K562 (cell line): ENCODE data around the gene RASSF1. TPM values are rescaled to one million over a fixed set of nuclear protein-coding genes. Genes with fewer than 3 reads are reported as not detected.

Experiments used
- ATAC-seq: fragments of 200-7000 bp; cut with Tn5 transposase; 3 replicates; pipeline ENCODE4 v1.9.1; 2020; ENCODE audit warnings: moderate library complexity
- BruUV-seq: library from RNA; stranded (reverse); fragments of 400-500 nt; replicated peaks from 2 replicates; lab custom pipeline; 2021; lab: Mats Ljungman, UMichigan
- CTCF ChIA-PET: fragments of 300-600 bp; formaldehyde crosslinking; extraction: SDS; loops from one replicate; lab custom pipeline; 2021; ENCODE audit warnings: low intra/inter-chr PET ratio; lab: Yijun Ruan, JAX
- POLR2A ChIA-PET: fragments of 300-600, 350-650 bp; sonication (Branson Sonifier 250); formaldehyde crosslinking; extraction: SDS; loops from one replicate; lab custom pipeline; 2021; ENCODE audit warnings: antibody characterized with exemption, inconsistent platforms; lab: Yijun Ruan, JAX
- DNase-seq, 4 experiments: peaks; one replicate each; pipeline versions ENCODE4 v3.0.0 to v3.0.0-alpha.2; 2011 to 2018; ENCODE audit warnings: low spot score in 3 of 4, mixed read lengths in 3 of 4; ENCODE audit errors: extremely low read depth in 1 of 4
- FAIRE-seq: peaks from 2 replicates; lab custom pipeline; 2011; peaks lifted over from hg19 to GRCh38; lab: Jason Lieb, UNC
- H2AFZ ChIP-seq: 2 replicates; pipeline ENCODE4 v1.6.0; 2011; ENCODE audit warnings: low read depth, low read length, control low read depth, inconsistent platforms
- H3K27ac ChIP-seq: fragments of 200-600 bp; 3 replicates; pipeline ENCODE4 v1.8.0; 2011; ENCODE audit warnings: low read depth, mild to moderate bottlenecking, control low read depth, inconsistent platforms, low read length, moderate library complexity, mixed read lengths; ENCODE audit errors: extremely low read depth
- H3K27me3 ChIP-seq, 2 experiments: fragments of 300-600 bp in 1 of 2; 2 replicates in 1 of 2; 3 replicates in 1 of 2; pipeline versions ENCODE4 v1.6.0 to v1.8.0; 2011; ENCODE audit warnings: inconsistent platforms in 2 of 2, low read length in 2 of 2, mild to moderate bottlenecking in 1 of 2, mixed read lengths in 1 of 2, moderate library complexity in 1 of 2; ENCODE audit not compliant: control insufficient read depth in 2 of 2, insufficient read depth in 2 of 2
- H3K36me3 ChIP-seq: fragments of 300-600 bp; 3 replicates; pipeline ENCODE4 v1.8.0; 2011; ENCODE audit warnings: mild to moderate bottlenecking, low read length, inconsistent platforms; ENCODE audit not compliant: control insufficient read depth, insufficient read depth
- H3K4me1 ChIP-seq, 2 experiments: fragments of 200-600 bp in 1 of 2; replicated peaks in 1 of 2; 2 replicates in 1 of 2; 3 replicates in 1 of 2; pipeline versions ENCODE4 v1.5.1 to v1.8.0; 2011; ENCODE audit warnings: inconsistent platforms in 2 of 2, low read length in 2 of 2, mild to moderate bottlenecking in 1 of 2, mixed read lengths in 1 of 2, moderate library complexity in 1 of 2; ENCODE audit not compliant: control insufficient read depth in 2 of 2, insufficient read depth in 2 of 2
- H3K4me2 ChIP-seq: 2 replicates; pipeline ENCODE4 v1.6.1; 2011; ENCODE audit warnings: low read length, control low read depth, inconsistent platforms, mixed read lengths; ENCODE audit not compliant: insufficient read depth
- H3K4me3 ChIP-seq: fragments of 200-600 bp; sonication (generic), shearing (Covaris generic); 2 replicates; pipeline ENCODE4 v1.5.1; 2016; ENCODE audit warnings: control low read depth, inconsistent platforms
- H3K79me2 ChIP-seq: fragments of 200-600 bp; 3 replicates; pipeline ENCODE4 v1.8.0; 2011; ENCODE audit warnings: low read length, inconsistent platforms; ENCODE audit not compliant: control insufficient read depth, insufficient read depth
- H3K9ac ChIP-seq, 2 experiments: 2 replicates each; pipeline versions ENCODE4 v1.6.0 to v1.6.1; 2011; ENCODE audit warnings: low read depth in 2 of 2, low read length in 2 of 2, control low read depth in 1 of 2, inconsistent platforms in 1 of 2, mild to moderate bottlenecking in 1 of 2, mixed read lengths in 1 of 2; ENCODE audit not compliant: insufficient read depth in 1 of 2
- H3K9me1 ChIP-seq: one replicate; pipeline ENCODE4 v1.6.0; 2011; ENCODE audit warnings: inconsistent platforms, mild to moderate bottlenecking, low read length, moderate library complexity; ENCODE audit not compliant: control insufficient read depth, insufficient read depth
- H3K9me3 ChIP-seq: replicated peaks from 2 replicates; pipeline ENCODE4 v1.5.1; 2011; ENCODE audit warnings: low read depth, low read length, inconsistent platforms; ENCODE audit not compliant: control insufficient read depth, insufficient read depth
- H4K20me1 ChIP-seq: replicated peaks from 2 replicates; pipeline ENCODE4 v1.6.1; 2011; ENCODE audit warnings: low read length, inconsistent platforms, mixed read lengths; ENCODE audit not compliant: control insufficient read depth, insufficient read depth
- CBFA2T2 ChIP-seq: fragments of 450-650 bp; conservative IDR thresholded peaks from 2 replicates; pipeline ENCODE4 v1.6.1; 2017; ENCODE audit warnings: mild to moderate bottlenecking
- CHD2 ChIP-seq: IDR thresholded peaks from 2 replicates; pipeline ENCODE4 v1.6.1; 2011; ENCODE audit warnings: low read depth, low read length
- ETS2 ChIP-seq: IDR thresholded peaks from 2 replicates; pipeline ENCODE4 v1.6.1; 2016; ENCODE audit warnings: borderline replicate concordance, missing genetic modification characterization, mild to moderate bottlenecking, moderate library complexity, missing compliant biosample characterization; ENCODE audit not compliant: poor library complexity, severe bottlenecking
- FUS ChIP-seq: fragments of 200-400 bp; formaldehyde crosslinking; optimal IDR thresholded peaks from 2 replicates; pipeline ENCODE3; 2017; ENCODE audit warnings: low read depth, low read length
- MAFK ChIP-seq: IDR thresholded peaks from 2 replicates; pipeline ENCODE4 v1.6.1; 2011; ENCODE audit warnings: low read length, improper control_type of control experiment
- NFIC ChIP-seq: fragments of 450-650 bp; IDR thresholded peaks from 2 replicates; pipeline ENCODE4 v1.6.1; 2017; ENCODE audit warnings: mild to moderate bottlenecking, inconsistent platforms
- PPARD ChIP-seq: fragments of 250-450 bp; sonication (Bioruptor Pico); IDR thresholded peaks from 2 replicates; pipeline ENCODE4 v1.8.0; 2022; ENCODE audit warnings: inconsistent platforms, mild to moderate bottlenecking, moderate library complexity
- RBFOX2 ChIP-seq: fragments of 200-400 bp; formaldehyde crosslinking; IDR thresholded peaks from 2 replicates; pipeline ENCODE4 v1.6.1; 2017; ENCODE audit warnings: low read depth, mild to moderate bottlenecking, low read length, moderate library complexity
- ZKSCAN8 ChIP-seq: fragments of 200-800 bp; sonication (Bioruptor generic); IDR thresholded peaks from 2 replicates; pipeline ENCODE4 v1.6.1; 2016; ENCODE audit warnings: missing genetic modification characterization, missing compliant biosample characterization
- ZNF551 ChIP-seq: fragments of 250-450 bp; sonication (Bioruptor Pico); IDR thresholded peaks from 2 replicates; pipeline ENCODE4 v1.5.0; 2021; ENCODE audit warnings: mild to moderate bottlenecking, moderate library complexity
- WGBS: fragments of 100-300 bp; shearing (Covaris generic); methylation state at CpG from one replicate; pipeline ENCODE4 v1.1.6; 2016; ENCODE audit warnings: low coverage, mixed read lengths; ENCODE audit not compliant: insufficient coverage; ENCODE audit errors: missing lambda C conversion rate; 5-methylcytosine and 5-hydroxymethylcytosine counted together
- in situ Hi-C: fragments of 300-500 bp; cut with MboI; formaldehyde crosslinking; loops from 4 replicates; pipeline ENCODE4 v1.15.0; 2018; ENCODE audit warnings: inconsistent platforms, mixed read lengths
- intact Hi-C: fragments of 100-400 bp; cut with micrococcal nuclease; formaldehyde crosslinking; loops from 2 replicates; pipeline ENCODE4 v1.14.2; 2022
- polyA plus RNA-seq, 8 experiments: library from polyadenylated mRNA; depleted of rRNA in 4 of 8; stranded (reverse) in 5 of 8; unstranded in 3 of 8; fragments of >200 nt; fragmentation: Nextera tagmentation in 2 of 8; fragmentation: Illumina TruSeq in 1 of 8; extraction: Ambion mirVana in 2 of 8; extraction: Trizol in 1 of 8; gene quantifications; 2 replicates each; pipeline versions ENCODE4 v1.2.1 to v1.2.3, GENCODE V29; 2011 to 2014; ENCODE audit warnings: inconsistent platforms in 1 of 8, missing spikeins in 1 of 8
- total RNA-seq, 7 experiments: library from RNA; depleted of rRNA in 6 of 7; stranded (reverse); fragments of >200 nt in 6 of 7; fragmentation: Illumina TruSeq in 2 of 7; extraction: Trizol in 2 of 7; gene quantifications; 2 replicates each; pipeline versions ENCODE4 v1.2.1 to v1.2.3, GENCODE V29; 2011 to 2021; ENCODE audit warnings: low replicate concordance in 1 of 7
- TF ChIP-seq, protein P1 (sequence below): fragments of 200-800 bp; sonication (Bioruptor generic); IDR thresholded peaks from 2 replicates; pipeline ENCODE4 v1.6.1; 2017; ENCODE audit warnings: missing genetic modification characterization, missing compliant biosample characterization
- TF ChIP-seq, protein P2 (sequence below): sonication (generic); formaldehyde crosslinking; IDR thresholded peaks from 2 replicates; pipeline ENCODE4 v1.8.1; 2023; ENCODE audit warnings: mild to moderate bottlenecking, missing genetic modification reagents, moderate library complexity

RASSF1 gene
- total and polyA plus RNA-seq, 9 of the 15 experiments (the other 6 are each of a cell fraction or from before 2014, with no cell fraction given) = 3.6 to 57.1 (median 24.6) TPM

DNA sequence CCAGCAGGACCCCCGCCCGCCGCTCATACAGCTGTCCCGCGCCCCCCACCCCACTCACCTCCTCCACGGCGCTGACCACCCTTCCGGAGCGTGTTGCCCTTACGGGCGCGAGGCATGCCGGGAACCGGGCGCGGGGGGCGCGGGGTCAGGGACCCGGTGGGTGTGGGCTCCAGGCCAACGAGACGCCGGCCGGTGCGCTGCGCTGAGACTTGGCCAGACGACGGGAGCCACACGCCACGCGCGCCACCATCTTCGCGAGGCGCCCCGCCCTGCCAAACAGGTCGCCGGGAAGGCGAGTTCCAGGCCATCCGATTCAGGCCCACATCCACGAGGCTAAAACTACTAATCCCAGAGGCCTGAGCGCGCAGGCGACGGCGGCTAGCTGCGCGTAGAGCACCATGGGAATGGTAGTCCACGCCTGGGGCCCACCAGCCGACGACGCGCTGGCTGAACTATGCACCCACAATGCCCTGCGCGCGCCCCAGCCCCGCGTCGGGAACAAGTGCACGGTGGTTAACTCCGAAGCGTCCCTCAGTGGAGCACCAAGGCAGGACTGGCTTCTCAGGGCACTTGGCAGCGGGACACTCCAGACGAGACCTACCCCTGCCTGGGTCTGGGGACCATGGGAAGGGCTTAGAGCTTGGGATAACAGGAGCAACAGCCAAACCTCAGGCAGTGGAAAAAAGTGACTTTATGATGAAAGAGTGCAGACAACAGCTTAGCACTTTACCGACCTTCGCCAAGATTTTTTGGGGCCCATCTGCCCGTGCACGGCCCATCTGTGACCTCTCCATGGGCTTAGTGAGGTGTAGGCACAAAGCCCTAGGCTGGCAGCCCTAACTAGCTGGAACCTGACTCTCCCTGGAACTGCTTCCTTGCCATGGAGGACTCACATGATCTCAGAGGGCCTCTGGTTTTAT, 48.2 kb downstream of the RASSF1 start, which contains the start of gene IFRD2 (continued):
- TF ChIP-seq, protein P1, sequence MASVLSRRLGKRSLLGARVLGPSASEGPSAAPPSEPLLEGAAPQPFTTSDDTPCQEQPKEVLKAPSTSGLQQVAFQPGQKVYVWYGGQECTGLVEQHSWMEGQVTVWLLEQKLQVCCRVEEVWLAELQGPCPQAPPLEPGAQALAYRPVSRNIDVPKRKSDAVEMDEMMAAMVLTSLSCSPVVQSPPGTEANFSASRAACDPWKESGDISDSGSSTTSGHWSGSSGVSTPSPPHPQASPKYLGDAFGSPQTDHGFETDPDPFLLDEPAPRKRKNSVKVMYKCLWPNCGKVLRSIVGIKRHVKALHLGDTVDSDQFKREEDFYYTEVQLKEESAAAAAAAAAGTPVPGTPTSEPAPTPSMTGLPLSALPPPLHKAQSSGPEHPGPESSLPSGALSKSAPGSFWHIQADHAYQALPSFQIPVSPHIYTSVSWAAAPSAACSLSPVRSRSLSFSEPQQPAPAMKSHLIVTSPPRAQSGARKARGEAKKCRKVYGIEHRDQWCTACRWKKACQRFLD = peak; percentile 98
- TF ChIP-seq ZKSCAN8 (CRISPR knock-in tag) (0 out of 2 replicates have a peak, but pooled peaks have one; percentile 34), MAFK (no peak)
- TF ChIP-seq, protein P2, sequence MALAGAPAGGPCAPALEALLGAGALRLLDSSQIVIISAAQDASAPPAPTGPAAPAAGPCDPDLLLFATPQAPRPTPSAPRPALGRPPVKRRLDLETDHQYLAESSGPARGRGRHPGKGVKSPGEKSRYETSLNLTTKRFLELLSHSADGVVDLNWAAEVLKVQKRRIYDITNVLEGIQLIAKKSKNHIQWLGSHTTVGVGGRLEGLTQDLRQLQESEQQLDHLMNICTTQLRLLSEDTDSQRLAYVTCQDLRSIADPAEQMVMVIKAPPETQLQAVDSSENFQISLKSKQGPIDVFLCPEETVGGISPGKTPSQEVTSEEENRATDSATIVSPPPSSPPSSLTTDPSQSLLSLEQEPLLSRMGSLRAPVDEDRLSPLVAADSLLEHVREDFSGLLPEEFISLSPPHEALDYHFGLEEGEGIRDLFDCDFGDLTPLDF (CRISPR knock-in tag) = peak; percentile 51; the same call in 1 of the 2 replicates
- TF ChIP-seq, all 486 proteins: peak for 124

DNA sequence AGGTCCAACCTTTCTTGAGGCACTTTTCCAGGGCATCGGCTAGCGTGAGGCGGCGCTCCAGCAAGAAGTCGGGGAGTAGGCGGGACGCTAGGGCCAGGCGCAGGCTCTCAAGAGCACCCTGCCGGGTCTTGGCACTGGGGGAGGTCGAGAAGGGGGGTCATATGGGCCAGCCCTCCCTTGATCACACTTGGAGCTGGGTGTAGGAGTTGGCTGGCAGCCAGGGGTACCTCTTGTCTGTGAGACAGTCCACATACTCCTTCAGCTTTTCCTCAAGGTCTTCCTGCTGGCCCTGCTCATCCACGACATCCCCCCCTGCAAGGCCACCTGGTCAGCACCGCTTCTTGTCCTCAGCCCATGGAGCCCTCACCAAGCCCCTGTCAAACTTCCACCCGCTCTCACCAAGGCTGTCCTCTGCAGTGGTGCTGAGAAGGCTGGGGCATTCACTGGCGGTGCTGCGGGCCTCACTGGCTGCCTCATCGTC, 50.4 kb downstream of the RASSF1 start:
- FAIRE-seq = no peak
- no peak for TF ChIP-seq PPARD (CRISPR knock-in tag)
- peak; percentile 44 for TF ChIP-seq RBFOX2
- TF ChIP-seq FUS = no peak
- TF ChIP-seq ZNF551 (CRISPR knock-in tag) = no peak
- TF ChIP-seq CBFA2T2 = no peak
- TF ChIP-seq NFIC = peak; percentile 50
- TF ChIP-seq CHD2 = no peak
- no peak for TF ChIP-seq ETS2

More for the DNA sequence above, 50.4 kb downstream of the RASSF1 start:
- DNase-seq (no peak), ATAC-seq (no peak)
- ChIA-PET POLR2A (no interaction called here), CTCF (no interaction called here)
- H3K4me3 ChIP-seq = no peak overlapping the region; the same call in 1 of the 2 replicates
- WGBS = 92% methylated on average over 6 of the region's 16 CpGs
- H3K4me1 ChIP-seq = peaks cover 8 to 62% of the 10 kb centered on the region in 2 experiments; a peak in 3 of 5 replicates
- H3K27ac ChIP-seq = no peak overlapping the region
- H3K36me3 ChIP-seq = peaks cover 49% of the 10 kb centered on the region; the same call in 2 of the 3 replicates
- intact Hi-C loops = no loop called here
- no peaks in the 10 kb centered on the region for H3K9me3 ChIP-seq
- H3K9ac ChIP-seq = peak overlapping the region in 1 of 2 experiments; percentile 81; a peak in 2 of 4 replicates
- no peaks in the 10 kb centered on the region for H4K20me1 ChIP-seq
- H3K4me2 ChIP-seq = no peak overlapping the region
- peaks cover 30% of the 10 kb centered on the region for H3K79me2 ChIP-seq
- in situ Hi-C loops = no loop called here
- no peak overlapping the region for H2AFZ ChIP-seq
- H3K9me1 ChIP-seq = no peaks in the 10 kb centered on the region
- H3K27me3 ChIP-seq = no peaks in the 10 kb centered on the region
- BruUV-seq = no TSS peak
